DMS53 (cell line): ENCODE data around the gene DCAF12.

Source experiments
- DNase-seq: peaks from one replicate; lab custom pipeline; 2025; lab: John Stamatoyannopoulos, UW

DCAF12 gene

GRCh38 chr9:34125681-34126206 is 754 bp downstream of the DCAF12 start:
- peak; percentile 45 for DNase-seq

GRCh38 chr9:34124926-34125325 is 1.6 kb downstream of the DCAF12 start:
- DNase-seq: peak; percentile 11

GRCh38 chr9:34124099-34124498 is 2.4 kb downstream of the DCAF12 start:
- DNase-seq: no peak

- no peak for DNase-seq
Observed at GRCh38 chr9:34123682-34124081, 2.8 kb downstream of the DCAF12 start.

GRCh38 chr9:34121996-34122395 is 4.5 kb downstream of the DCAF12 start:
- no peak for DNase-seq

GRCh38 chr9:34119713-34120112 is 6.8 kb downstream of the DCAF12 start:
- DNase-seq: no peak

GRCh38 chr9:34114436-34114835 is 12.1 kb downstream of the DCAF12 start:
- no peak for DNase-seq

- no peak for DNase-seq
Observed at GRCh38 chr9:34106110-34106509, 20.4 kb downstream of the DCAF12 start.

GRCh38 chr9:34102796-34103195 is 23.7 kb downstream of the DCAF12 start:
- DNase-seq: no peak

- DNase-seq: no peak
Observed at GRCh38 chr9:34098307-34098706, 28.2 kb downstream of the DCAF12 start.

GRCh38 chr9:34097865-34098264 is 28.6 kb downstream of the DCAF12 start:
- DNase-seq: no peak

- no peak for DNase-seq
Observed at GRCh38 chr9:34096751-34097150, 29.7 kb downstream of the DCAF12 start.

GRCh38 chr9:34093578-34093977 is 32.9 kb downstream of the DCAF12 start:
- DNase-seq: no peak

GRCh38 chr9:34089311-34089710 is 37.2 kb downstream of the DCAF12 start:
- no peak for DNase-seq

GRCh38 chr9:34087370-34087769 is 39.1 kb downstream of the DCAF12 start:
- DNase-seq: peak; percentile 7

- no peak for DNase-seq
Observed at GRCh38 chr9:34086864-34087263, 39.6 kb downstream of the DCAF12 start.

GRCh38 chr9:34085581-34086500 is 40.7 kb downstream of the DCAF12 start:
- no peak for DNase-seq

GRCh38 chr9:34084562-34084961 is 41.9 kb downstream of the DCAF12 start:
- DNase-seq: no peak

- DNase-seq: peak; percentile 81
Observed at GRCh38 chr9:34079181-34079580, 47.3 kb downstream of the DCAF12 start.

GRCh38 chr9:34072868-34073590 is 53.5 kb downstream of the DCAF12 start:
- DNase-seq: peak; percentile 93

- DNase-seq: peak; percentile 74
Observed at GRCh38 chr9:34072410-34072809, 54.1 kb downstream of the DCAF12 start.

- DNase-seq: no peak
Observed at GRCh38 chr9:34070606-34071324, 55.7 kb downstream of the DCAF12 start.
